Nephron progenitor cell (in vitro differentiated cells): ENCODE results near the gene TRIM9.

ENCODE experiments used
- DNase-seq: peaks from one replicate; pipeline ENCODE4 v3.0.0; 2021
- H3K27ac Mint-ChIP-seq: 2 replicates; pipeline ENCODE4 v1.8.0; 2021; ENCODE audit warnings: mild to moderate bottlenecking, moderate library complexity, mixed read lengths
- H3K27me3 Mint-ChIP-seq: 2 replicates; pipeline ENCODE4 v1.8.0; 2021; ENCODE audit warnings: mild to moderate bottlenecking, low read depth, mixed read lengths; ENCODE audit not compliant: poor library complexity
- H3K36me3 Mint-ChIP-seq: 2 replicates; pipeline ENCODE4 v1.8.0; 2021; ENCODE audit warnings: low read depth, mixed read lengths
- H3K4me1 Mint-ChIP-seq: 2 replicates; pipeline ENCODE4 v1.8.0; 2021; ENCODE audit warnings: mixed read lengths
- H3K4me3 Mint-ChIP-seq: 2 replicates; pipeline ENCODE4 v1.8.0; 2021; ENCODE audit warnings: mild to moderate bottlenecking, moderate library complexity, mixed read lengths
- H3K9me3 Mint-ChIP-seq: 2 replicates; pipeline ENCODE4 v1.8.0; 2021; ENCODE audit warnings: mild to moderate bottlenecking, moderate library complexity, mixed read lengths
- CTCF ChIP-seq: fragments of 200-600 bp; sonication (generic); IDR thresholded peaks from 2 replicates; pipeline ENCODE4 v1.5.0; 2021; ENCODE audit warnings: antibody characterized with exemption

TRIM9 gene

DNA sequence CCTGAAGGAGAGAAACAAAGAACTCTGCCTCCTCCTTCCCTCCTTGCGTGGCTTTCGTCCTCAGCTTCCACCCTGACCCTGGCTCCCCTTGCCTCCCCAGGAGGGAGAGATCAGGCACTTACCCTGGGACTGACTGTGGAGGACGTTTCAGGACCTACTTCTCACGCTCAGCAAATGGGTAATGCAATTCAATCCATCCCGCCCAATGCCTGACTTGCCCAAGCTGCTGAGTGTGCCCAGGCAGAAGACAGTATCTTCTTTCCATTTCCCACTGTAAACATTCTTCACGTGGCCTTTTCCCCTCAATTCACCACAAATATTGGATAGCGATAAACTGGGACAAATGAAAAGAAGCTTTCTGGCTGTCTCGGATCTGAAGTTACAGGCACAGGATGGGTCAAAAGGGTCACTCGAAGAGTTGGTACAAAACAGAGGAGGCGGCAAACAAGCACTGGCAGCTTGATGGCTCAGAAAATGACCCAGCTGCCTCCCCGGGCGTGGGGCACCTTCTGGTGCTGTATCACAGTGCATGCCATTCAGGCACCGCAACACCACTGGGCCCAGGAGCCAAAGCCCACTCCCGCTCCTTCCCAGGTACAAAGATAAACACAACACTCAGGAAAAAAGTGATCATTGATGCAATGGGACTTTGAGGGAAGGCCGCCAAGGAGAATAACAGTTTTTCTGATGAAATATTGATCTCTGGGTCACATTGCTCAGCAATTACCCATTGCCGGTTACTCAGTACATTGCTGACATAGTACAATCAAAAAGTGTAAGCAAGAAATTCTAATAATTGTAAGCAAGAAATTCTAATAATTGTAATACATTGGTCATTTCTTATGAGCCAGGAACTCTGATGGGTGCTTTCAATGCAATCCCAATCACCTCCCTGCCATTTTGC, 65.8 kb downstream of the TRIM9 start:
- no peaks in the 10 kb centered on the region for H3K36me3 Mint-ChIP-seq
- no peak overlapping the region for H3K4me3 Mint-ChIP-seq
- H3K4me1 Mint-ChIP-seq, result peaks cover 17% of the 10 kb centered on the region
- no peaks in the 10 kb centered on the region for H3K9me3 Mint-ChIP-seq
- peaks cover 19% of the 10 kb centered on the region for H3K27me3 Mint-ChIP-seq
- no peak for DNase-seq
- peak overlapping the region; percentile 26 for H3K27ac Mint-ChIP-seq
- no peak for TF ChIP-seq CTCF

DNA sequence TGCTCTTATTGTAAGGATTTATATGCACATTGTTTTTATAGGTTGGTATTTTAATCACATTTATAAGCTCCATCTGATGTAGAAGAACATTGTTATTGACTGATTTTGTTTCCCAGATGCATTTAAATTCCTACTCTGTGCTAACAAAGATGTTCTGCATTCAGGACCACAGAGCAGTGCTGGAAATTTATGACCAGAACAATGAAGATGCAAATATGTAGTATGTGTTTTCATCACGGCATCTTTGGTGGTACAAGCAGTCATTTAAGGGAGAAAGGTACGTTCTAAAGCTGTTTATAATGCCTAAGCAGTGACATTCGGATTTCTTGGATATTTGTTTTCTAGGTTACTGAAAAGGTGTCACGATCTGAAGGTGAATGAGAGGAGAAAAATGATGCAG, 66.5 kb downstream of the TRIM9 start:
- Mint-ChIP-seq H3K4me1 (peaks cover 22% of the 10 kb centered on the region), H3K27ac (peak overlapping the region; percentile 26), H3K4me3 (no peak overlapping the region), H3K27me3 (peaks cover 21% of the 10 kb centered on the region), H3K36me3 (no peaks in the 10 kb centered on the region), H3K9me3 (no peaks in the 10 kb centered on the region)
- TF ChIP-seq CTCF, result no peak
- DNase-seq, result no peak

GRCh38 chr14:51024377-51024776, 70.5 kb downstream of the TRIM9 start:
- no peaks in the 10 kb centered on the region for H3K9me3 Mint-ChIP-seq
- peaks cover 29% of the 10 kb centered on the region for H3K4me1 Mint-ChIP-seq
- no peak for DNase-seq
- no peaks in the 10 kb centered on the region for H3K36me3 Mint-ChIP-seq
- peak overlapping the region; percentile 52 for H3K27ac Mint-ChIP-seq
- no peak for TF ChIP-seq CTCF
- H3K4me3 Mint-ChIP-seq, result no peak overlapping the region
- peaks cover 16% of the 10 kb centered on the region for H3K27me3 Mint-ChIP-seq

GRCh38 chr14:51023964-51024363, 70.9 kb downstream of the TRIM9 start:
- peaks cover 27% of the 10 kb centered on the region for H3K4me1 Mint-ChIP-seq
- no peak for DNase-seq
- no peaks in the 10 kb centered on the region for H3K9me3 Mint-ChIP-seq
- H3K4me3 Mint-ChIP-seq, result no peak overlapping the region
- peaks cover 12% of the 10 kb centered on the region for H3K27me3 Mint-ChIP-seq
- TF ChIP-seq CTCF, result no peak
- H3K36me3 Mint-ChIP-seq, result no peaks in the 10 kb centered on the region
- peak overlapping the region; percentile 52 for H3K27ac Mint-ChIP-seq

GRCh38 chr14:51022769-51023168, 72.1 kb downstream of the TRIM9 start:
- Mint-ChIP-seq H3K36me3 (no peaks in the 10 kb centered on the region), H3K9me3 (no peaks in the 10 kb centered on the region), H3K4me1 (peaks cover 20% of the 10 kb centered on the region), H3K27ac (no peak overlapping the region), H3K27me3 (peaks cover 10% of the 10 kb centered on the region), H3K4me3 (no peak overlapping the region)
- no peak for TF ChIP-seq CTCF
- DNase-seq, result no peak
